ENCODE results near the gene NUDT7. TPM values are rescaled to one million over a fixed set of nuclear protein-coding genes. Genes with fewer than 3 reads are reported as not detected.

The NUDT7 gene
- total RNA-seq, 1 experiment from 2014 or later: 7.5 TPM

GRCh38 chr16:77682586-77682985 is 39.7 kb upstream of the NUDT7 start:
- no peak for TF ChIP-seq ZBTB43 (CRISPR knock-in tag; IDR thresholded peaks at IDR 0.05)
- no peak for TF ChIP-seq GABPB1 (CRISPR knock-in tag; IDR thresholded peaks at IDR 0.05)
- no peak for TF ChIP-seq ZSCAN18 (CRISPR knock-in tag; IDR thresholded peaks at IDR 0.05)
- TF ChIP-seq HMGXB4 (CRISPR knock-in tag; IDR thresholded peaks at IDR 0.05): no peak
- no peak for TF ChIP-seq EMX1 (CRISPR knock-in tag; IDR thresholded peaks at IDR 0.05)
- TF ChIP-seq ZNF532 (CRISPR knock-in tag; IDR thresholded peaks at IDR 0.05; ENCODE audit: borderline replicate concordance): no peak
- no peak for TF ChIP-seq ZNF317 (CRISPR knock-in tag; IDR thresholded peaks at IDR 0.05; ENCODE audit: borderline replicate concordance, low read depth)
- TF ChIP-seq ATF1 (CRISPR knock-in tag; IDR thresholded peaks at IDR 0.05): no peak
- no peak for TF ChIP-seq ZNF281 (CRISPR knock-in tag; IDR thresholded peaks at IDR 0.05)
- no peak for TF ChIP-seq MXD4 (CRISPR knock-in tag; IDR thresholded peaks at IDR 0.05; ENCODE audit: borderline replicate concordance)
- TF ChIP-seq FOXP1 (CRISPR knock-in tag; IDR thresholded peaks at IDR 0.05; ENCODE audit: borderline replicate concordance): no peak
- TF ChIP-seq HMGA2 (CRISPR knock-in tag; IDR thresholded peaks at IDR 0.05): no peak
- TF ChIP-seq GTF2I (CRISPR knock-in tag; conservative IDR thresholded peaks at IDR 0.05): no peak
- no peak for TF ChIP-seq ATF6 (CRISPR knock-in tag; IDR thresholded peaks at IDR 0.05)
- no peak for TF ChIP-seq SP1 (CRISPR knock-in tag; conservative IDR thresholded peaks at IDR 0.05)
- TF ChIP-seq TEAD1 (CRISPR knock-in tag; IDR thresholded peaks at IDR 0.05): no peak
- TF ChIP-seq SMAD3 (CRISPR knock-in tag; IDR thresholded peaks at IDR 0.05; ENCODE audit: borderline replicate concordance): no peak
- TF ChIP-seq MLX (CRISPR knock-in tag; IDR thresholded peaks at IDR 0.05): no peak
- Mint-ChIP-seq H3K9me3 (no peaks in the 10 kb centered on the region), H3K36me3 (no peaks in the 10 kb centered on the region), H3K27me3 (ENCODE audit: low read depth) (no peaks in the 10 kb centered on the region), H3K4me3 (no peak overlapping the region), H3K4me1 (0 out of 2 replicates have a peak, but pooled peaks cover 2% of the 10 kb centered on the region), H3K27ac (no peak overlapping the region)
- CTCF ChIA-PET: no interaction called here
- no peak for DNase-seq (ENCODE audit: low spot score)
- no peak for ATAC-seq
- POLR2A ChIA-PET: no interaction called here
